H1 (cell line): ENCODE data around the gene BHLHE23. TPM values are rescaled to one million over a fixed set of nuclear protein-coding genes. Genes with fewer than 3 reads are reported as not detected.

Experiments used
- ASH2L ChIP-seq: fragments of 200-600, 300-600 bp; sonication (generic); IDR thresholded peaks from one replicate; pipeline ENCODE4 v1.7.1; 2017; ENCODE audit warnings: low read length
- CEBPB ChIP-seq: IDR thresholded peaks from 2 replicates; pipeline ENCODE4 v1.6.1; 2012; ENCODE audit warnings: low read depth, low read length
- CTBP2 ChIP-seq: IDR thresholded peaks from 2 replicates; pipeline ENCODE4 v1.7.0; 2011; ENCODE audit warnings: borderline replicate concordance, mild to moderate bottlenecking, moderate library complexity, mixed read lengths, low read length; ENCODE audit not compliant: insufficient read depth, insufficient read length
- EP300 ChIP-seq, 2 experiments: IDR thresholded peaks; 1 replicate in 1 of 2; 2 replicates in 1 of 2; pipeline ENCODE4 v1.6.1; 2011 to 2012; ENCODE audit warnings: low read depth in 2 of 2, low read length in 2 of 2, mild to moderate bottlenecking in 2 of 2, borderline replicate concordance in 1 of 2, inconsistent platforms in 1 of 2, moderate library complexity in 1 of 2
- GABPA ChIP-seq: IDR thresholded peaks from 2 replicates; pipeline ENCODE4 v1.6.1; 2011; ENCODE audit warnings: mild to moderate bottlenecking, low read length, moderate library complexity, borderline replicate concordance; ENCODE audit not compliant: insufficient read depth
- HDAC6 ChIP-seq: IDR thresholded peaks from one replicate; pipeline ENCODE4 v1.7.1; 2012; ENCODE audit warnings: low read depth, mild to moderate bottlenecking, inconsistent platforms, low read length, moderate library complexity
- JUND ChIP-seq: IDR thresholded peaks from 2 replicates; pipeline ENCODE4 v1.6.1; 2011; ENCODE audit warnings: mild to moderate bottlenecking, improper control_type of control experiment, low read length
- KDM1A ChIP-seq: fragments of 200-600, 300-600 bp; sonication (generic); IDR thresholded peaks from 2 replicates; pipeline ENCODE4 v1.7.1; 2016; ENCODE audit warnings: mild to moderate bottlenecking, low read length, borderline replicate concordance
- KDM4A ChIP-seq: IDR thresholded peaks from one replicate; pipeline ENCODE4 v1.7.1; 2012; ENCODE audit warnings: low read depth, mild to moderate bottlenecking, moderate library complexity, low read length, inconsistent platforms; ENCODE audit not compliant: severe bottlenecking
- NRF1 ChIP-seq: IDR thresholded peaks from 2 replicates; pipeline ENCODE4 v1.6.1; 2011; ENCODE audit warnings: mild to moderate bottlenecking, low read depth, low read length, improper control_type of control experiment
- POLR2A ChIP-seq, 2 experiments: IDR thresholded peaks; 1 replicate in 1 of 2; 2 replicates in 1 of 2; pipeline ENCODE4 v1.6.1; 2011; ENCODE audit warnings: low read depth in 2 of 2, low read length in 2 of 2, mild to moderate bottlenecking in 2 of 2; ENCODE audit errors: control extremely low read depth in 1 of 2
- POU5F1 ChIP-seq: IDR thresholded peaks from 2 replicates; pipeline ENCODE4 v1.6.1; 2011; ENCODE audit warnings: low read depth, mild to moderate bottlenecking, low read length, moderate library complexity
- RAD21 ChIP-seq, 2 experiments: IDR thresholded peaks in 1 of 2; conservative IDR thresholded peaks in 1 of 2; 2 replicates each; pipeline ENCODE4 v1.6.1; 2011; ENCODE audit warnings: low read depth in 2 of 2, low read length in 2 of 2, improper control_type of control experiment in 1 of 2, inconsistent platforms in 1 of 2, mild to moderate bottlenecking in 1 of 2, moderate library complexity in 1 of 2
- RXRA ChIP-seq: IDR thresholded peaks from 2 replicates; pipeline ENCODE4 v1.6.1; 2011; ENCODE audit warnings: low read depth, mild to moderate bottlenecking, low read length, moderate library complexity; ENCODE audit not compliant: insufficient read depth
- SIN3A ChIP-seq, 2 experiments: IDR thresholded peaks in 1 of 2; conservative IDR thresholded peaks in 1 of 2; 2 replicates each; pipeline ENCODE4 v1.6.1; 2011 to 2012; ENCODE audit warnings: low read length in 2 of 2, improper control_type of control experiment in 1 of 2, low read depth in 1 of 2, mild to moderate bottlenecking in 1 of 2
- SIRT6 ChIP-seq: IDR thresholded peaks from one replicate; pipeline ENCODE4 v1.7.1; 2012; ENCODE audit warnings: low read length, inconsistent platforms
- SP4 ChIP-seq: IDR thresholded peaks from 2 replicates; pipeline ENCODE4 v1.6.1; 2012; ENCODE audit warnings: low read length, inconsistent platforms
- TAF1 ChIP-seq: IDR thresholded peaks from 2 replicates; pipeline ENCODE4 v1.6.1; 2011; ENCODE audit warnings: mild to moderate bottlenecking, low read depth, low read length
- TCF12 ChIP-seq: IDR thresholded peaks from 2 replicates; pipeline ENCODE4 v1.6.1; 2011; ENCODE audit warnings: low read depth, mild to moderate bottlenecking, low read length
- polyA plus RNA-seq, 7 experiments: library from polyadenylated mRNA; depleted of rRNA in 3 of 7; stranded (reverse) in 5 of 7; unstranded in 2 of 7; fragments of >200 nt in 5 of 7; fragments of 200-250 nt in 2 of 7; gene quantifications; 1 replicate in 5 of 7; 2 replicates in 1 of 7; 4 replicates in 1 of 7; pipeline versions ENCODE4 v1.2.1 to v1.2.3, GENCODE V29; 2011 to 2013; ENCODE audit warnings: missing spikeins in 2 of 7, mixed read lengths in 2 of 7
- total RNA-seq: library from RNA; stranded (reverse); fragmentation: NEBNext Ultra II Directional; extraction: Animal tissue kit (Norgen Biotek cat#: 25700); gene quantifications from 2 replicates; pipeline ENCODE4 v1.2.1, GENCODE V29; 2021
- TF ChIP-seq, protein P1 (sequence below), 3 experiments: IDR thresholded peaks; 1 replicate in 2 of 3; 2 replicates in 1 of 3; pipeline versions ENCODE4 v1.5.1 to v1.6.1; 2011; ENCODE audit warnings: low read length in 3 of 3, mild to moderate bottlenecking in 3 of 3, inconsistent platforms in 2 of 3, low read depth in 1 of 3, moderate library complexity in 1 of 3; ENCODE audit not compliant: insufficient read depth in 1 of 3; ENCODE audit errors: control extremely low read depth in 1 of 3

Gene BHLHE23
- total and polyA plus RNA-seq, 2 of the 8 experiments (the other 6 are each of a cell fraction or from before 2014, with no cell fraction given): 0.47 TPM; not detected in 1

GRCh38 chr20:62971950-62972844, 34.6 kb downstream of the BHLHE23 start (continued):
- TF ChIP-seq SIRT6 (no peak), KDM1A (peak; percentile 84; the same call in 1 of the 2 replicates), SP4 (no peak), SIN3A (conservative IDR thresholded peaks at IDR 0.05 in 1 of 2, IDR thresholded peaks at IDR 0.05 in 1 of 2; ENCODE audit: low read depth in 1 of 2, low read length in 2 of 2) (peak in 1 of 2 experiments; percentile 67; a peak in 2 of 4 replicates), CEBPB (no peak), TAF1 (no peak), CTBP2 (no peak), HDAC6 (no peak), POU5F1 (no peak), KDM4A (peak; percentile 64), ASH2L (no peak), RAD21 (IDR thresholded peaks at IDR 0.05 in 1 of 2, conservative IDR thresholded peaks at IDR 0.05 in 1 of 2; ENCODE audit: low read depth in 2 of 2, low read length in 2 of 2) (peak; percentile 98), POLR2A (IDR thresholded peaks at IDR 0.05; ENCODE audit: control extremely low read depth in 1 of 2, low read depth in 2 of 2, low read length in 2 of 2) (no peak), JUND (no peak), EP300 (IDR thresholded peaks at IDR 0.05; ENCODE audit: borderline replicate concordance in 1 of 2, low read depth in 2 of 2, low read length in 2 of 2) (no peak), GABPA (no peak; the same call in 1 of the 2 replicates), TCF12 (no peak), RXRA (no peak), NRF1 (no peak)
- TF ChIP-seq, protein P1, sequence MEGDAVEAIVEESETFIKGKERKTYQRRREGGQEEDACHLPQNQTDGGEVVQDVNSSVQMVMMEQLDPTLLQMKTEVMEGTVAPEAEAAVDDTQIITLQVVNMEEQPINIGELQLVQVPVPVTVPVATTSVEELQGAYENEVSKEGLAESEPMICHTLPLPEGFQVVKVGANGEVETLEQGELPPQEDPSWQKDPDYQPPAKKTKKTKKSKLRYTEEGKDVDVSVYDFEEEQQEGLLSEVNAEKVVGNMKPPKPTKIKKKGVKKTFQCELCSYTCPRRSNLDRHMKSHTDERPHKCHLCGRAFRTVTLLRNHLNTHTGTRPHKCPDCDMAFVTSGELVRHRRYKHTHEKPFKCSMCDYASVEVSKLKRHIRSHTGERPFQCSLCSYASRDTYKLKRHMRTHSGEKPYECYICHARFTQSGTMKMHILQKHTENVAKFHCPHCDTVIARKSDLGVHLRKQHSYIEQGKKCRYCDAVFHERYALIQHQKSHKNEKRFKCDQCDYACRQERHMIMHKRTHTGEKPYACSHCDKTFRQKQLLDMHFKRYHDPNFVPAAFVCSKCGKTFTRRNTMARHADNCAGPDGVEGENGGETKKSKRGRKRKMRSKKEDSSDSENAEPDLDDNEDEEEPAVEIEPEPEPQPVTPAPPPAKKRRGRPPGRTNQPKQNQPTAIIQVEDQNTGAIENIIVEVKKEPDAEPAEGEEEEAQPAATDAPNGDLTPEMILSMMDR (IDR thresholded peaks at IDR 0.05; ENCODE audit: control extremely low read depth in 1 of 3, insufficient read depth in 1 of 3, low read depth in 1 of 3, low read length in 3 of 3): peak; percentile 93 to 98 (median 96)
